ENCODE data around the gene CSN1S1.
"Not testable (repeated sequence)": the region's sequence is repeated elsewhere in the genome, so short reads cannot be mapped to it uniquely, and the experiment has no call there.

Gene CSN1S1

GRCh38 chr4:69930768-69931167, at the start of gene CSN1S1:
Gene CSN1S1, plus strand, starts transcription at chr4:69931068. Its CDS starts 1,488 bp downstream, at chr4:69932556.
- no peak for DNase-seq

GRCh38 chr4:69881173-69881773, 49.6 kb upstream of the CSN1S1 start:
- DNase-seq = peak; percentile 5 to 55

GRCh38 chr4:69882150-69882549, 48.7 kb upstream of the CSN1S1 start:
- DNase-seq = no peak

- DNase-seq = no peak
Observed at GRCh38 chr4:69888336-69888735, 42.5 kb upstream of the CSN1S1 start.

- no peak for DNase-seq
Observed at GRCh38 chr4:69894186-69894585, 36.7 kb upstream of the CSN1S1 start.

- no peak for DNase-seq
Observed at GRCh38 chr4:69894721-69895120, 36.1 kb upstream of the CSN1S1 start.

- DNase-seq = peak in 1 of 2 experiments; percentile 1
Observed at GRCh38 chr4:69896530-69897116, 34.2 kb upstream of the CSN1S1 start.

GRCh38 chr4:69907151-69907550, 23.7 kb upstream of the CSN1S1 start:
- DNase-seq = no peak

GRCh38 chr4:69909195-69909594, 21.7 kb upstream of the CSN1S1 start:
- no peak for DNase-seq

- no peak for DNase-seq
Observed at GRCh38 chr4:69910016-69910782, 20.7 kb upstream of the CSN1S1 start.

- no peak for DNase-seq
Observed at GRCh38 chr4:69920874-69921273, 10.0 kb upstream of the CSN1S1 start.

- not testable (repeated sequence) for DNase-seq
Observed at GRCh38 chr4:69923782-69924410, 7.0 kb upstream of the CSN1S1 start.

GRCh38 chr4:69934150-69934549, 3.3 kb downstream of the CSN1S1 start:
- DNase-seq = no peak

GRCh38 chr4:69936566-69936965, 5.7 kb downstream of the CSN1S1 start:
- no peak for DNase-seq

GRCh38 chr4:69951602-69952001, 20.7 kb downstream of the CSN1S1 start:
- no peak for DNase-seq

GRCh38 chr4:69957209-69957608, 26.3 kb downstream of the CSN1S1 start:
- no peak for DNase-seq

GRCh38 chr4:69965628-69966027, 34.8 kb downstream of the CSN1S1 start, which contains the start of gene CSN2:
Gene CSN2, minus strand, starts transcription at chr4:69965728. Its CDS starts 4,733 bp downstream, at chr4:69960995.
- no peak for DNase-seq

GRCh38 chr4:69970071-69970470, 39.2 kb downstream of the CSN1S1 start:
- no peak for DNase-seq

GRCh38 chr4:69974631-69975030, 43.8 kb downstream of the CSN1S1 start:
- no peak for DNase-seq

- no peak for DNase-seq
Observed at GRCh38 chr4:69977582-69977981, 46.7 kb downstream of the CSN1S1 start.

GRCh38 chr4:69984030-69984443, 53.2 kb downstream of the CSN1S1 start:
- peak in 1 of 2 experiments; percentile 48 for DNase-seq

GRCh38 chr4:69986663-69987062, 55.8 kb downstream of the CSN1S1 start:
- no peak for DNase-seq

GRCh38 chr4:69991016-69991415, 60.1 kb downstream of the CSN1S1 start:
- DNase-seq = no peak

- no peak for DNase-seq
Observed at GRCh38 chr4:69994782-69995181, 63.9 kb downstream of the CSN1S1 start.

All from NCI-H2081 (cell line).